HL-60 (cell line): ENCODE results near the gene GADD45GIP1.

Experiments
- DNase-seq, 2 experiments: peaks; one replicate each; pipeline ENCODE4 v3.0.0-alpha.2; 2010 to 2020; ENCODE audit warnings: low read depth in 1 of 2, low spot score in 1 of 2
- H3K27ac ChIP-seq: fragments of 250-450 bp; sonication (Bioruptor Pico); replicated peaks from 2 replicates; pipeline ENCODE4 v1.5.1; 2020; ENCODE audit warnings: mild to moderate bottlenecking, moderate library complexity
- H3K27me3 ChIP-seq: fragments of 250-450 bp; sonication (Bioruptor Pico); 2 replicates; pipeline ENCODE4 v1.5.1; 2021; ENCODE audit warnings: mild to moderate bottlenecking, moderate library complexity; ENCODE audit not compliant: insufficient read depth, poor library complexity, severe bottlenecking
- H3K4me3 ChIP-seq: replicated peaks from 2 replicates; pipeline ENCODE4 v1.5.1; 2011; ENCODE audit warnings: mild to moderate bottlenecking, control low read depth, low read length; ENCODE audit not compliant: insufficient read depth
- GABPA ChIP-seq: IDR thresholded peaks from 2 replicates; pipeline ENCODE4 v1.6.1; 2012; ENCODE audit warnings: low read depth
- POLR2AphosphoS5 ChIP-seq: IDR thresholded peaks from 2 replicates; pipeline ENCODE4 v1.6.1; 2012; ENCODE audit warnings: low read depth
- REST ChIP-seq: IDR thresholded peaks from 2 replicates; pipeline ENCODE4 v1.6.1; 2012; ENCODE audit warnings: low read depth; ENCODE audit not compliant: insufficient replicate concordance
- SPI1 ChIP-seq: IDR thresholded peaks from 2 replicates; pipeline ENCODE4 v1.6.1; 2012; ENCODE audit warnings: low read depth, mild to moderate bottlenecking, borderline replicate concordance
- long read RNA-seq: library from polyadenylated mRNA; unstranded; transcript quantifications from one replicate; pipeline ENCODE4 v2.0.0, GENCODE V29; 2020
- TF ChIP-seq, protein P1 (sequence below): IDR thresholded peaks from one replicate; pipeline ENCODE4 v1.5.1; 2011; ENCODE audit warnings: low read length, control low read depth, inconsistent platforms; ENCODE audit not compliant: insufficient read depth

GADD45GIP1 gene
- long read RNA-seq, transcript GADD45GIP1-201 (2 exons, 1,782 nt) = major isoform, 36 of 36 reads
- long read RNA-seq, partial matches to known transcripts = 0 of 36 reads
- long read RNA-seq, other reads (novel, unspliced or antisense) = 0 of 36 reads

GRCh38 chr19:12956446-12957388, at the start of gene GADD45GIP1:
Gene GADD45GIP1 (minus strand): TSS chr19:12957223. CDS start chr19:12957212, 11 bp downstream.
- TF ChIP-seq POLR2AphosphoS5 (peak; percentile 90), GABPA (no peak), REST (peak; percentile 72)
- Histone ChIP-seq H3K27ac (peak within 1 kb of the TSS; percentile 86), H3K4me3 (peak within 1 kb of the TSS; percentile 89), H3K27me3 (no peaks in the 10 kb centered on the region)
- DNase-seq = peak in 1 of 2 experiments; percentile 86

GRCh38 chr19:13005861-13006370, 48.9 kb upstream of the GADD45GIP1 start:
- Histone ChIP-seq H3K27me3 (peaks cover under 1% of the 10 kb centered on the region), H3K27ac (no peak overlapping the region), H3K4me3 (no peak overlapping the region)
- DNase-seq = no peak
- TF ChIP-seq, protein P1, sequence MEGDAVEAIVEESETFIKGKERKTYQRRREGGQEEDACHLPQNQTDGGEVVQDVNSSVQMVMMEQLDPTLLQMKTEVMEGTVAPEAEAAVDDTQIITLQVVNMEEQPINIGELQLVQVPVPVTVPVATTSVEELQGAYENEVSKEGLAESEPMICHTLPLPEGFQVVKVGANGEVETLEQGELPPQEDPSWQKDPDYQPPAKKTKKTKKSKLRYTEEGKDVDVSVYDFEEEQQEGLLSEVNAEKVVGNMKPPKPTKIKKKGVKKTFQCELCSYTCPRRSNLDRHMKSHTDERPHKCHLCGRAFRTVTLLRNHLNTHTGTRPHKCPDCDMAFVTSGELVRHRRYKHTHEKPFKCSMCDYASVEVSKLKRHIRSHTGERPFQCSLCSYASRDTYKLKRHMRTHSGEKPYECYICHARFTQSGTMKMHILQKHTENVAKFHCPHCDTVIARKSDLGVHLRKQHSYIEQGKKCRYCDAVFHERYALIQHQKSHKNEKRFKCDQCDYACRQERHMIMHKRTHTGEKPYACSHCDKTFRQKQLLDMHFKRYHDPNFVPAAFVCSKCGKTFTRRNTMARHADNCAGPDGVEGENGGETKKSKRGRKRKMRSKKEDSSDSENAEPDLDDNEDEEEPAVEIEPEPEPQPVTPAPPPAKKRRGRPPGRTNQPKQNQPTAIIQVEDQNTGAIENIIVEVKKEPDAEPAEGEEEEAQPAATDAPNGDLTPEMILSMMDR = no peak
- TF ChIP-seq SPI1 (no peak), GABPA (no peak), REST (no peak), POLR2AphosphoS5 (no peak)

DNA sequence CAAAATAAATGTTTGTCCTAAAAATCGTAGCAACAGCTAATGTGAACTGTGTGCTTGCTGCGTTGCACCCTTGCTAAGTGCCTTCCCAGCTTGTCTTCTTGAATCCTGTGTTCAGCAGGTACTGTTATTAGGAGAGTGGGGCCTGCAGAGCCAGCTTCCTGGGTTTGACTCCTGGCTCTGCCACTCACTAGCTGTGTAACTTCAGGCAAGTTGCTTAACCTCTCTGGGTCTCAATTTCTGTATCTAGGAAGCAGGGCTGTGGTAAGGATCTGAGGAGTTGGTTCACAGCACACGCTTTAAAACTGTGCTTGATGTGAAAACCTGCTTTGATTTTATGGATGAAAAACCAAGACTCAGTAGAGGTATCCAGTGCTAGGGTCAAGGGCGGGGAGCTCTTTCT, 48.2 kb upstream of the GADD45GIP1 start:
- Histone ChIP-seq H3K27ac (no peak overlapping the region), H3K27me3 (no peaks in the 10 kb centered on the region), H3K4me3 (no peak overlapping the region)
- no peak for DNase-seq
- TF ChIP-seq REST (no peak), POLR2AphosphoS5 (no peak), GABPA (no peak), SPI1 (no peak)
- TF ChIP-seq, protein P1 = no peak
